Mesendoderm (in vitro differentiated cells): ENCODE measurements around the gene SMIM44.

Source experiments
- DNase-seq: peaks from one replicate; pipeline ENCODE4 v3.0.0; 2013
- H2AK5ac ChIP-seq: 2 replicates; pipeline ENCODE4 v1.6.1; 2013; ENCODE audit warnings: low read length, inconsistent platforms
- H2BK120ac ChIP-seq: 2 replicates; pipeline ENCODE4 v1.6.1; 2013; ENCODE audit warnings: low read depth, mild to moderate bottlenecking, low read length, moderate library complexity, mixed read lengths
- H2BK15ac ChIP-seq: replicated peaks from 2 replicates; pipeline ENCODE4 v1.6.1; 2013; ENCODE audit warnings: low read depth, mild to moderate bottlenecking, moderate library complexity
- H2BK5ac ChIP-seq: 2 replicates; pipeline ENCODE4 v1.6.1; 2013; ENCODE audit warnings: low read length, inconsistent platforms
- H3K18ac ChIP-seq: 2 replicates; pipeline ENCODE4 v1.6.1; 2013; ENCODE audit warnings: mild to moderate bottlenecking, low read length, mixed read lengths
- H3K23ac ChIP-seq: one replicate; pipeline ENCODE4 v1.6.1; 2013; ENCODE audit warnings: low read length
- H3K27ac ChIP-seq: 2 replicates; pipeline ENCODE4 v1.5.1; 2013; ENCODE audit warnings: low read depth, mild to moderate bottlenecking, inconsistent platforms, low read length, moderate library complexity
- H3K27me3 ChIP-seq: 2 replicates; pipeline ENCODE4 v1.6.1; 2013; ENCODE audit warnings: low read length, control low read depth, mild to moderate bottlenecking, inconsistent platforms; ENCODE audit not compliant: insufficient read depth, poor library complexity
- H3K36me3 ChIP-seq: 2 replicates; pipeline ENCODE4 v1.6.1; 2013; ENCODE audit warnings: low read length, inconsistent platforms; ENCODE audit not compliant: control insufficient read depth, insufficient read depth
- H3K4ac ChIP-seq: one replicate; pipeline ENCODE4 v1.6.1; 2013; ENCODE audit warnings: low read depth, mild to moderate bottlenecking, low read length, moderate library complexity
- H3K4me1 ChIP-seq: 2 replicates; pipeline ENCODE4 v1.6.1; 2013; ENCODE audit warnings: low read depth, low read length, inconsistent platforms; ENCODE audit not compliant: control insufficient read depth
- H3K4me2 ChIP-seq: 2 replicates; pipeline ENCODE4 v1.6.1; 2013; ENCODE audit warnings: low read length
- H3K4me3 ChIP-seq: 2 replicates; pipeline ENCODE4 v1.5.1; 2013; ENCODE audit warnings: mild to moderate bottlenecking, low read length
- H3K56ac ChIP-seq: one replicate; pipeline ENCODE4 v1.6.1; 2013; ENCODE audit warnings: low read length
- H3K79me1 ChIP-seq: 2 replicates; pipeline ENCODE4 v1.6.1; 2013; ENCODE audit warnings: low read length, inconsistent platforms
- H3K79me2 ChIP-seq: 2 replicates; pipeline ENCODE4 v1.6.1; 2013; ENCODE audit warnings: mild to moderate bottlenecking, low read length; ENCODE audit not compliant: control insufficient read depth, insufficient read depth
- H3K9ac ChIP-seq: 2 replicates; pipeline ENCODE4 v1.6.1; 2013; ENCODE audit warnings: low read length, inconsistent platforms
- H4K5ac ChIP-seq: one replicate; pipeline ENCODE4 v1.6.1; 2013; ENCODE audit warnings: low read length
- H4K8ac ChIP-seq: one replicate; pipeline ENCODE4 v1.6.1; 2013; ENCODE audit warnings: low read depth, mild to moderate bottlenecking, control low read depth, low read length, moderate library complexity
- WGBS: extraction: QIAGEN DNeasy Blood & Tissue Kit; methylation state at CpG from one replicate; pipeline ENCODE4 v1.1.7; 2013; ENCODE audit warnings: low lambda C conversion rate, missing lambda C conversion rate; ENCODE audit not compliant: insufficient coverage; ENCODE audit errors: extremely low coverage; 5-methylcytosine and 5-hydroxymethylcytosine counted together

Gene SMIM44

DNA sequence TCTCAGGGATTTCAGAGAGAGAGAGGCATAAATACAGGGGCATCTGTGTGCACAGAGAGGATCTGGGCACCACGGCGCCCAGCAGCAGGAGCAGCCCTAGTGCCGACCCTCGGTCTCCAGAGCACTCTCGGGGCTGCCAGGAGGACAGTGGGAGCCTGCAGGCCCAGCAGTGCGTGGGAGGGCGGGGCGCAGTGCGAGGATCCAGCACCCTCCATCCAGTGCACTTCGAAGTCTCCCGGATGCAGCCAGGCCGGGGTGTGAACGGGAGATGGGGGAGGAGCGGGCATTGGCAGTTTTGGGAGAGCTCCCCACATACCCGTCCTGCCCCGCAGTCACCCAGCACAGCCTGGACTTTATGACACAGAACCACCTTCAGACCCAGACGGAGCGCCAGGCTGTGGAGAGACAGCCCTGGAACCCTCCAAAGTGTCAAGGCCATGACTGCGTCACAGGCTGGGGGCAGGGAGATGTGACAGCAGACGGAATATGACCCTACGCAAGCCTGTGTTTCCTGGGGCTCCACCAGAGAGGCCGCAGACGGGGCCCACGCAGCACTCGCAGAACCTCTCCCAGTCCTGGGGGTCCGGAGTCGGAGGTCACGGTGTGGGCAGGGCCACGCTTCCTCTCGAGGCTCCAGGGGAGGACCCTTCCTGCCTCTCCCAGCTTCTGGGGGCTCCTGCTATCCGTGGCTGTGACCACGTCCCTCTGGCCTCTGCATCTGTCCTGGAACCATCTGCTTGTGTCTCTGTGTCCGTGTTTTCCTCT is 41.0 kb upstream of the SMIM44 start:
- no peak overlapping the region for H4K5ac ChIP-seq
- H3K27me3 ChIP-seq = no peaks in the 10 kb centered on the region
- no peak overlapping the region for H3K27ac ChIP-seq
- no peak overlapping the region for H3K9ac ChIP-seq
- no peak overlapping the region for H3K18ac ChIP-seq
- DNase-seq = no peak
- H2BK15ac ChIP-seq = no peak overlapping the region
- no peak overlapping the region for H2AK5ac ChIP-seq
- H2BK5ac ChIP-seq = no peak overlapping the region
- no peak overlapping the region for H4K8ac ChIP-seq
- H3K79me1 ChIP-seq = peaks cover 17% of the 10 kb centered on the region
- peaks cover 7% of the 10 kb centered on the region for H3K36me3 ChIP-seq
- no peak overlapping the region for H3K4ac ChIP-seq
- WGBS = no CpG with 5 or more reads among the region's 33 CpGs
- H2BK120ac ChIP-seq = no peak overlapping the region
- no peaks in the 10 kb centered on the region for H3K4me1 ChIP-seq
- H3K4me2 ChIP-seq = no peak overlapping the region
- H3K4me3 ChIP-seq = no peak overlapping the region
- no peak overlapping the region for H3K56ac ChIP-seq
- H3K23ac ChIP-seq = no peak overlapping the region
- H3K79me2 ChIP-seq = peaks cover 11% of the 10 kb centered on the region

DNA sequence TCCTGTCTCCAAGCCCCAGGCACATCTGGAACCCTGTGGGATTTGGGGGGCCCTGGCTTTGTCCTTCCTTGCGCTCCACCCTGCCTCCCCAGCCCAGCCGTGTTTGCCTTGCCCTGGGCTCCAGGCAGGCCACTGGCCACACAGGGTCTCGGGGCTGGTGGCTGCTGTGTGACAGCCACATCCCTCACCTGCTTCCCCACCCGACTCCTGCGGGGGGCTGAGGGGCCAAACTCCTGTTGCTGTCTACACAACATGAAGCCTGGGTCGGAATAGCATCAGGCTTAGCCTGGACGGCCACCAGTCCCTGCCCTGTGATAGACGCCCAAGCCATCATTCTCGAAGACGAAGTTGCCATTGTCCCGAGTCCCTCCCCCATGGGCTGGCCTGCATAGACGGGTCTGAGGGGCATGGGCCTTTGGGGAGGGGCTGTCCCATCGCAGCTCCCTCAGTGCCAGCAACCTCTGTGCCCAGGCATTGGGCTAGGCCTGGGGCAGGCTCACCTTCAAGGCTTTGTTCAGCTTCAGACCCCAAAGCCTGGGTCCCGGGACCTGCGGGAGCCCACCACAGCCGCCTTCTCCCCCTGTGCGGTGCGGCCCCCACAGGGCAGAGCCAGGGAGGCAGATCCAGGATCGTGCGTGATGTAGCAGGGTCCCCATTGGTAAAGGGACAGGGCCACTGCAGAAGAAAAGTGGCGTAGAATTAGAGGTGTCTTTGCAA is 40.3 kb upstream of the SMIM44 start:
- Histone ChIP-seq H3K4ac (no peak overlapping the region), H2BK15ac (no peak overlapping the region)

GRCh38 chr19:3522421-3523360 is 39.5 kb upstream of the SMIM44 start:
- H3K18ac ChIP-seq = no peak overlapping the region
- no peak overlapping the region for H2BK5ac ChIP-seq
- no peak overlapping the region for H3K9ac ChIP-seq
- no peaks in the 10 kb centered on the region for H3K27me3 ChIP-seq
- H3K36me3 ChIP-seq = peaks cover 7% of the 10 kb centered on the region
- H3K79me1 ChIP-seq = peaks cover 26% of the 10 kb centered on the region
- no CpG with 5 or more reads among the region's 40 CpGs for WGBS
- H2AK5ac ChIP-seq = no peak overlapping the region
- H3K79me2 ChIP-seq = peaks cover 16% of the 10 kb centered on the region
- no peak overlapping the region for H4K8ac ChIP-seq
- no peak overlapping the region for H4K5ac ChIP-seq
- H3K4me2 ChIP-seq = no peak overlapping the region
- no peak overlapping the region for H2BK15ac ChIP-seq
- H3K4me3 ChIP-seq = no peak overlapping the region
- no peak for DNase-seq
- H2BK120ac ChIP-seq = no peak overlapping the region
- H3K4ac ChIP-seq = no peak overlapping the region
- H3K4me1 ChIP-seq = no peaks in the 10 kb centered on the region
- no peak overlapping the region for H3K27ac ChIP-seq
- H3K23ac ChIP-seq = no peak overlapping the region
- H3K56ac ChIP-seq = no peak overlapping the region

More for the DNA sequence above, 40.3 kb upstream of the SMIM44 start:
- no peak overlapping the region for H4K5ac ChIP-seq
- no peak overlapping the region for H3K27ac ChIP-seq
- no peak overlapping the region for H2BK5ac ChIP-seq
- no peak overlapping the region for H3K23ac ChIP-seq
- H3K56ac ChIP-seq = no peak overlapping the region
- no peak for DNase-seq
- H3K18ac ChIP-seq = no peak overlapping the region
- peaks cover 7% of the 10 kb centered on the region for H3K36me3 ChIP-seq
- WGBS = no CpG with 5 or more reads among the region's 21 CpGs
- H3K4me2 ChIP-seq = no peak overlapping the region
- H2AK5ac ChIP-seq = no peak overlapping the region
- no peak overlapping the region for H4K8ac ChIP-seq
- no peak overlapping the region for H3K9ac ChIP-seq
- H2BK120ac ChIP-seq = no peak overlapping the region
- peaks cover 22% of the 10 kb centered on the region for H3K79me1 ChIP-seq
- H3K79me2 ChIP-seq = peaks cover 12% of the 10 kb centered on the region
- no peak overlapping the region for H3K4me3 ChIP-seq
- no peaks in the 10 kb centered on the region for H3K4me1 ChIP-seq
- no peaks in the 10 kb centered on the region for H3K27me3 ChIP-seq

DNA sequence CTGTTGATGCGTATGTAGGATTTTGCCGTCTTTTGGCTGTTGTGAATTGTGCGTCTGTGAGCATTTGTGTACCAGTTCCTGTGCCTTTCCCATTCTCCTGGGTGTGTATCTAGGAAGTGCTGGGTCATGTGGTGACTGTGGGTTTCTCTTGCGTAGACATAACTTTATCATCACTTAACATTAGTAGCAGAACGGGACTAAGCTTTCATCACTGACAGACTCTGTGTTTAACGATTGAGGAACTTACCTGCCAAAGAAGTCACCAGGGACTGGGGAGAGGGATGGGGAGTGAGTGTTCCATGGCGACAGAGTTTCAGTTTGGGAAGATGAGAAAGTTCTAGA is 37.8 kb upstream of the SMIM44 start:
- no peak overlapping the region for H3K9ac ChIP-seq
- no CpG with 5 or more reads among the region's 7 CpGs for WGBS
- DNase-seq = no peak
- H3K4ac ChIP-seq = no peak overlapping the region
- H3K79me1 ChIP-seq = peaks cover 32% of the 10 kb centered on the region
- H2BK15ac ChIP-seq = no peak overlapping the region
- no peak overlapping the region for H4K5ac ChIP-seq
- no peak overlapping the region for H2BK5ac ChIP-seq
- H3K4me2 ChIP-seq = no peak overlapping the region
- no peak overlapping the region for H3K56ac ChIP-seq
- H2AK5ac ChIP-seq = no peak overlapping the region
- H4K8ac ChIP-seq = no peak overlapping the region
- H3K4me1 ChIP-seq = no peaks in the 10 kb centered on the region
- no peak overlapping the region for H2BK120ac ChIP-seq
- H3K27ac ChIP-seq = no peak overlapping the region
- H3K18ac ChIP-seq = no peak overlapping the region
- H3K79me2 ChIP-seq = peaks cover 25% of the 10 kb centered on the region
- H3K23ac ChIP-seq = no peak overlapping the region
- no peak overlapping the region for H3K4me3 ChIP-seq
- peaks cover 2% of the 10 kb centered on the region for H3K36me3 ChIP-seq
- no peaks in the 10 kb centered on the region for H3K27me3 ChIP-seq

GRCh38 chr19:3520166-3521103 is 37.2 kb upstream of the SMIM44 start:
- WGBS = no CpG with 5 or more reads among the region's 37 CpGs
- Histone ChIP-seq H3K56ac (no peak overlapping the region), H4K5ac (no peak overlapping the region), H2AK5ac (no peak overlapping the region), H4K8ac (no peak overlapping the region), H3K18ac (no peak overlapping the region), H3K27me3 (no peaks in the 10 kb centered on the region), H3K9ac (no peak overlapping the region), H3K36me3 (peaks cover 2% of the 10 kb centered on the region), H3K79me2 (peaks cover 28% of the 10 kb centered on the region), H2BK15ac (no peak overlapping the region), H3K4me2 (no peak overlapping the region), H3K23ac (no peak overlapping the region), H2BK5ac (no peak overlapping the region), H3K4me1 (no peaks in the 10 kb centered on the region), H2BK120ac (no peak overlapping the region), H3K4ac (no peak overlapping the region), H3K27ac (no peak overlapping the region), H3K79me1 (peaks cover 35% of the 10 kb centered on the region), H3K4me3 (no peak overlapping the region)
- peak; percentile 60 for DNase-seq
